ENCODE data around the gene DYSF.

The DYSF gene

GRCh38 chr2:71605173-71605641, 151.8 kb downstream of the DYSF start:
- H3K36me3 ChIP-seq (ENCODE audit: control insufficient read depth in 4 of 4, insufficient read depth in 4 of 4, low read length in 3 of 4): no peaks in the 10 kb centered on the region
- no peak overlapping the region for H3K4me3 ChIP-seq (ENCODE audit: control insufficient read depth in 1 of 7, extremely low read depth in 1 of 7, insufficient read depth in 4 of 7, low read depth in 2 of 7, low read length in 6 of 7)
- H3K27ac ChIP-seq (ENCODE audit: insufficient read depth in 1 of 2, low read depth in 1 of 2, low read length in 2 of 2, poor library complexity in 1 of 2, severe bottlenecking in 2 of 2): no peak overlapping the region
- DNase-seq: peak in 1 of 3 donors; percentile 10
- 24% methylated on average over 7 of the region's 9 CpGs for WGBS (ENCODE audit: insufficient coverage)
- no peaks in the 10 kb centered on the region for H3K9me3 ChIP-seq (ENCODE audit: control extremely low read depth in 1 of 5, control insufficient read depth in 4 of 5, insufficient read depth in 2 of 5, low read depth in 1 of 5, low read length in 4 of 5)
- peaks cover 0 to 30% (median 17%) of the 10 kb centered on the region in 4 experiments for H3K4me1 ChIP-seq (ENCODE audit: control extremely low read depth in 1 of 4, control insufficient read depth in 4 of 4, insufficient read depth in 4 of 4, low read length in 3 of 4)
- POLR2A ChIA-PET: no interaction called here
- CTCF ChIA-PET: interaction anchor here (1.0 to 2.0 kb wide), 3 partner anchors 10 to 545 kb away, joined by 3 to 4 read pairs (median 4); no protein-coding TSS in a partner anchor
- H3K27me3 ChIP-seq (replicated peaks in 2 of 5; ENCODE audit: control insufficient read depth in 4 of 5, insufficient read depth in 5 of 5, low read length in 4 of 5): peaks cover 0 to 6% (median 0%) of the 10 kb centered on the region in 5 experiments

- ChIA-PET CTCF (interaction anchor here (0.7 to 2.0 kb wide), 4 partner anchors 10 to 91 kb away, joined by 3 to 4 read pairs (median 4); no protein-coding TSS in a partner anchor), POLR2A (no interaction called here)
- no peak for DNase-seq
- Histone ChIP-seq H3K27ac (ENCODE audit: insufficient read depth in 1 of 2, low read depth in 1 of 2, low read length in 2 of 2, poor library complexity in 1 of 2, severe bottlenecking in 2 of 2) (no peak overlapping the region), H3K4me3 (ENCODE audit: control insufficient read depth in 1 of 7, extremely low read depth in 1 of 7, insufficient read depth in 4 of 7, low read depth in 2 of 7, low read length in 6 of 7) (no peak overlapping the region), H3K9me3 (ENCODE audit: control extremely low read depth in 1 of 5, control insufficient read depth in 4 of 5, insufficient read depth in 2 of 5, low read depth in 1 of 5, low read length in 4 of 5) (no peaks in the 10 kb centered on the region), H3K27me3 (replicated peaks in 2 of 5; ENCODE audit: control insufficient read depth in 4 of 5, insufficient read depth in 5 of 5, low read length in 4 of 5) (peaks cover 0 to 6% (median 0%) of the 10 kb centered on the region in 5 experiments), H3K36me3 (ENCODE audit: control insufficient read depth in 4 of 4, insufficient read depth in 4 of 4, low read length in 3 of 4) (no peaks in the 10 kb centered on the region), H3K4me1 (ENCODE audit: control extremely low read depth in 1 of 4, control insufficient read depth in 4 of 4, insufficient read depth in 4 of 4, low read length in 3 of 4) (peaks cover 0 to 30% (median 17%) of the 10 kb centered on the region in 4 experiments)
- WGBS (ENCODE audit: insufficient coverage): 88% methylated on average over 7 of the region's 7 CpGs
These were observed 152.4 kb downstream of the DYSF start for GRCh38 chr2:71605781-71606241.

GRCh38 chr2:71606244-71606643, 152.9 kb downstream of the DYSF start:
- WGBS (ENCODE audit: insufficient coverage): 42% methylated on average over 3 of the region's 3 CpGs

GRCh38 chr2:71607151-71607889, 154.0 kb downstream of the DYSF start:
- Histone ChIP-seq H3K27me3 (replicated peaks in 2 of 5; ENCODE audit: control insufficient read depth in 4 of 5, insufficient read depth in 5 of 5, low read length in 4 of 5) (peaks cover 0 to 5% (median 0%) of the 10 kb centered on the region in 5 experiments), H3K36me3 (ENCODE audit: control insufficient read depth in 4 of 4, insufficient read depth in 4 of 4, low read length in 3 of 4) (no peaks in the 10 kb centered on the region), H3K9me3 (ENCODE audit: control extremely low read depth in 1 of 5, control insufficient read depth in 4 of 5, insufficient read depth in 2 of 5, low read depth in 1 of 5, low read length in 4 of 5) (no peaks in the 10 kb centered on the region), H3K27ac (ENCODE audit: insufficient read depth in 1 of 2, low read depth in 1 of 2, low read length in 2 of 2, poor library complexity in 1 of 2, severe bottlenecking in 2 of 2) (no peak overlapping the region), H3K4me3 (ENCODE audit: control insufficient read depth in 1 of 7, extremely low read depth in 1 of 7, insufficient read depth in 4 of 7, low read depth in 2 of 7, low read length in 6 of 7) (no peak overlapping the region), H3K4me1 (ENCODE audit: control extremely low read depth in 1 of 4, control insufficient read depth in 4 of 4, insufficient read depth in 4 of 4, low read length in 3 of 4) (peaks cover 0 to 30% (median 17%) of the 10 kb centered on the region in 4 experiments)
- POLR2A ChIA-PET: no interaction called here
- 100% methylated on average over 5 of the region's 7 CpGs for WGBS (ENCODE audit: insufficient coverage)
- DNase-seq: no peak
- CTCF ChIA-PET: interaction anchor here (0.5 to 1.5 kb wide), 3 partner anchors 9 to 61 kb away, joined by 3 to 4 read pairs (median 4); no protein-coding TSS in a partner anchor

More at GRCh38 chr2:71606244-71606643, 152.9 kb downstream of the DYSF start:
- H3K9me3 ChIP-seq (ENCODE audit: control extremely low read depth in 1 of 5, control insufficient read depth in 4 of 5, insufficient read depth in 2 of 5, low read depth in 1 of 5, low read length in 4 of 5): no peaks in the 10 kb centered on the region
- peaks cover 0 to 6% (median 0%) of the 10 kb centered on the region in 5 experiments for H3K27me3 ChIP-seq (replicated peaks in 2 of 5; ENCODE audit: control insufficient read depth in 4 of 5, insufficient read depth in 5 of 5, low read length in 4 of 5)
- no peak overlapping the region for H3K4me3 ChIP-seq (ENCODE audit: control insufficient read depth in 1 of 7, extremely low read depth in 1 of 7, insufficient read depth in 4 of 7, low read depth in 2 of 7, low read length in 6 of 7)
- DNase-seq: peak; percentile 34 to 69 (median 55)
- peaks cover 0 to 30% (median 17%) of the 10 kb centered on the region in 4 experiments for H3K4me1 ChIP-seq (ENCODE audit: control extremely low read depth in 1 of 4, control insufficient read depth in 4 of 4, insufficient read depth in 4 of 4, low read length in 3 of 4)
- ChIA-PET CTCF (interaction anchor here (0.7 to 1.5 kb wide), 4 partner anchors 48 to 92 kb away, joined by 3 to 4 read pairs (median 3); no protein-coding TSS in a partner anchor), POLR2A (no interaction called here)
- H3K36me3 ChIP-seq (ENCODE audit: control insufficient read depth in 4 of 4, insufficient read depth in 4 of 4, low read length in 3 of 4): no peaks in the 10 kb centered on the region
- H3K27ac ChIP-seq (ENCODE audit: insufficient read depth in 1 of 2, low read depth in 1 of 2, low read length in 2 of 2, poor library complexity in 1 of 2, severe bottlenecking in 2 of 2): no peak overlapping the region

GRCh38 chr2:71608034-71608433, 154.7 kb downstream of the DYSF start:
- DNase-seq: no peak
- ChIA-PET POLR2A (no interaction called here), CTCF (no interaction called here)
- Histone ChIP-seq H3K27ac (ENCODE audit: insufficient read depth in 1 of 2, low read depth in 1 of 2, low read length in 2 of 2, poor library complexity in 1 of 2, severe bottlenecking in 2 of 2) (no peak overlapping the region), H3K4me1 (ENCODE audit: control extremely low read depth in 1 of 4, control insufficient read depth in 4 of 4, insufficient read depth in 4 of 4, low read length in 3 of 4) (peaks cover 0 to 30% (median 17%) of the 10 kb centered on the region in 4 experiments), H3K27me3 (replicated peaks in 2 of 5; ENCODE audit: control insufficient read depth in 4 of 5, insufficient read depth in 5 of 5, low read length in 4 of 5) (peaks cover 0 to 3% (median 0%) of the 10 kb centered on the region in 5 experiments), H3K4me3 (ENCODE audit: control insufficient read depth in 1 of 7, extremely low read depth in 1 of 7, insufficient read depth in 4 of 7, low read depth in 2 of 7, low read length in 6 of 7) (no peak overlapping the region), H3K36me3 (ENCODE audit: control insufficient read depth in 4 of 4, insufficient read depth in 4 of 4, low read length in 3 of 4) (no peaks in the 10 kb centered on the region), H3K9me3 (ENCODE audit: control extremely low read depth in 1 of 5, control insufficient read depth in 4 of 5, insufficient read depth in 2 of 5, low read depth in 1 of 5, low read length in 4 of 5) (no peaks in the 10 kb centered on the region)
- WGBS (ENCODE audit: insufficient coverage): 80% methylated on average over 6 of the region's 6 CpGs

- ChIA-PET POLR2A (no interaction called here), CTCF (no interaction called here)
- Histone ChIP-seq H3K4me3 (ENCODE audit: control insufficient read depth in 1 of 7, extremely low read depth in 1 of 7, insufficient read depth in 4 of 7, low read depth in 2 of 7, low read length in 6 of 7) (no peak overlapping the region), H3K36me3 (ENCODE audit: control insufficient read depth in 4 of 4, insufficient read depth in 4 of 4, low read length in 3 of 4) (no peaks in the 10 kb centered on the region), H3K9me3 (ENCODE audit: control extremely low read depth in 1 of 5, control insufficient read depth in 4 of 5, insufficient read depth in 2 of 5, low read depth in 1 of 5, low read length in 4 of 5) (no peaks in the 10 kb centered on the region), H3K4me1 (ENCODE audit: control extremely low read depth in 1 of 4, control insufficient read depth in 4 of 4, insufficient read depth in 4 of 4, low read length in 3 of 4) (peaks cover 0 to 29% (median 14%) of the 10 kb centered on the region in 4 experiments), H3K27ac (ENCODE audit: insufficient read depth in 1 of 2, low read depth in 1 of 2, low read length in 2 of 2, poor library complexity in 1 of 2, severe bottlenecking in 2 of 2) (no peak overlapping the region), H3K27me3 (replicated peaks in 2 of 5; ENCODE audit: control insufficient read depth in 4 of 5, insufficient read depth in 5 of 5, low read length in 4 of 5) (peaks cover 0 to 3% (median 0%) of the 10 kb centered on the region in 5 experiments)
- no peak for DNase-seq
- 90% methylated on average over 12 of the region's 12 CpGs for WGBS (ENCODE audit: insufficient coverage)
These were observed 155.1 kb downstream of the DYSF start for GRCh38 chr2:71608441-71608840.

- H3K4me3 ChIP-seq (ENCODE audit: control insufficient read depth in 1 of 7, extremely low read depth in 1 of 7, insufficient read depth in 4 of 7, low read depth in 2 of 7, low read length in 6 of 7): no peak overlapping the region
- peak; percentile 45 to 81 (median 68) for DNase-seq
- no peaks in the 10 kb centered on the region for H3K9me3 ChIP-seq (ENCODE audit: control extremely low read depth in 1 of 5, control insufficient read depth in 4 of 5, insufficient read depth in 2 of 5, low read depth in 1 of 5, low read length in 4 of 5)
- POLR2A ChIA-PET: interaction anchor here (0.6 kb wide), 1 partner anchor 17 kb away, joined by 3 read pairs; no protein-coding TSS in a partner anchor
- no peaks in the 10 kb centered on the region for H3K36me3 ChIP-seq (ENCODE audit: control insufficient read depth in 4 of 4, insufficient read depth in 4 of 4, low read length in 3 of 4)
- whole genome bisulfite sequencing (ENCODE audit: insufficient coverage): 29% methylated on average over 1 of the region's 1 CpG
- peaks cover 0 to 24% (median 10%) of the 10 kb centered on the region in 4 experiments for H3K4me1 ChIP-seq (ENCODE audit: control extremely low read depth in 1 of 4, control insufficient read depth in 4 of 4, insufficient read depth in 4 of 4, low read length in 3 of 4)
- CTCF ChIA-PET: interaction anchor here (1.0 to 1.7 kb wide), 3 partner anchors 64 to 190 kb away, joined by 3 read pairs; no protein-coding TSS in a partner anchor
- H3K27me3 ChIP-seq (replicated peaks in 2 of 5; ENCODE audit: control insufficient read depth in 4 of 5, insufficient read depth in 5 of 5, low read length in 4 of 5): peaks cover 0 to 3% (median 0%) of the 10 kb centered on the region in 5 experiments
- H3K27ac ChIP-seq (ENCODE audit: insufficient read depth in 1 of 2, low read depth in 1 of 2, low read length in 2 of 2, poor library complexity in 1 of 2, severe bottlenecking in 2 of 2): no peak overlapping the region
These were observed 155.7 kb downstream of the DYSF start for GRCh38 chr2:71609029-71609428.

All from common myeloid progenitor, CD34-positive (primary cell).